ENCODE measurements around the gene RNF40. TPM values are rescaled to one million over a fixed set of nuclear protein-coding genes. Genes with fewer than 3 reads are reported as not detected.

The RNF40 gene
- total RNA-seq, 1 donor from 2014 or later, result 60.9 TPM

DNA sequence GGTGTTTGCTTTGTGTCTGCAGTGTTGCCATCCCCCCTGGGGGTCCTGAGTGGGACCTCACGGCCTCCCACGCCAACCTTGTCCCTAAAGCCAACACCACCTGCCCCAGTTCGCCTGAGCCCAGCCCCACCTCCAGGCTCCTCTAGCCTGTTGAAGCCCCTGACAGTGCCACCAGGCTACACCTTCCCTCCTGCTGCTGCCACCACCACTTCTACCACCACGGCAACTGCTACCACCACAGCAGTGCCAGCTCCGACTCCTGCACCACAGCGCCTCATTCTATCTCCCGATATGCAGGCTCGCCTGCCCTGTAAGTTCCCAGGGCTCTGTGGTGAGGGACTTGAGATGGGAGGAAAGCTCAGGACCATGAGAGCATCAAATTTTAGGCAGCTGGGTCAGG lies 41.0 kb upstream of the RNF40 start:
- no peak overlapping the region for H3K4me3 ChIP-seq
- H3K27ac ChIP-seq, result no peak overlapping the region
- intact Hi-C loops (cut with DNase I), result no loop called here
- H3K9me3 ChIP-seq, result no peaks in the 10 kb centered on the region
- peaks cover 3 to 98% of the 10 kb centered on the region in 2 donors for H3K36me3 ChIP-seq
- no peak for TF ChIP-seq POLR2A (IDR thresholded peaks at IDR 0.05)
- TF ChIP-seq, protein P1, sequence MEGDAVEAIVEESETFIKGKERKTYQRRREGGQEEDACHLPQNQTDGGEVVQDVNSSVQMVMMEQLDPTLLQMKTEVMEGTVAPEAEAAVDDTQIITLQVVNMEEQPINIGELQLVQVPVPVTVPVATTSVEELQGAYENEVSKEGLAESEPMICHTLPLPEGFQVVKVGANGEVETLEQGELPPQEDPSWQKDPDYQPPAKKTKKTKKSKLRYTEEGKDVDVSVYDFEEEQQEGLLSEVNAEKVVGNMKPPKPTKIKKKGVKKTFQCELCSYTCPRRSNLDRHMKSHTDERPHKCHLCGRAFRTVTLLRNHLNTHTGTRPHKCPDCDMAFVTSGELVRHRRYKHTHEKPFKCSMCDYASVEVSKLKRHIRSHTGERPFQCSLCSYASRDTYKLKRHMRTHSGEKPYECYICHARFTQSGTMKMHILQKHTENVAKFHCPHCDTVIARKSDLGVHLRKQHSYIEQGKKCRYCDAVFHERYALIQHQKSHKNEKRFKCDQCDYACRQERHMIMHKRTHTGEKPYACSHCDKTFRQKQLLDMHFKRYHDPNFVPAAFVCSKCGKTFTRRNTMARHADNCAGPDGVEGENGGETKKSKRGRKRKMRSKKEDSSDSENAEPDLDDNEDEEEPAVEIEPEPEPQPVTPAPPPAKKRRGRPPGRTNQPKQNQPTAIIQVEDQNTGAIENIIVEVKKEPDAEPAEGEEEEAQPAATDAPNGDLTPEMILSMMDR (IDR thresholded peaks at IDR 0.05), result no peak
- no peak for TF ChIP-seq POLR2AphosphoS5 (IDR thresholded peaks at IDR 0.05; ENCODE audit: insufficient read depth in 1 of 2, low read depth in 1 of 2)
- no peak for DNase-seq (ENCODE audit: extremely low spot score in 2 of 2)
- no peaks in the 10 kb centered on the region for H3K27me3 ChIP-seq
- H3K4me1 ChIP-seq, result no peaks in the 10 kb centered on the region

DNA sequence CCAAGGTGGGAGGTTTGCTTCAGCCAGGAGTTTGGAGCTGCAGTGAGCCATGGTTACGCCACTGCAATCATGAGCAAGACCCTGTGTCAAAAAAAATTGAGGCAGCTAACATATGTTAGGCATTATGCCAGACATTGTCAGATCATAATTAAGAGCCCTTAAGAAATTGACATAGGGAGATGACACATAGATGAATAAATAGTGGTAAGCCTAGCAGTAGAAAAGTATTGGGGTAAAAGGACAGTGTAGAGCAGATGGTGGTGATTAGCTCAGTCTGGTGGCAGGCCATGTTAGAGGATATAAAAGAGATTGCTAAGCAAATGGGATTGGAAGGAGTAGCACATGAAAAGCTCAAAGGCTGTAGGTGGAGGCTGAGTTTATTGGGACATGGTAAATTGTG lies 40.5 kb upstream of the RNF40 start:
- TF ChIP-seq, protein P1 (IDR thresholded peaks at IDR 0.05), result no peak
- TF ChIP-seq POLR2A (IDR thresholded peaks at IDR 0.05) (no peak), POLR2AphosphoS5 (IDR thresholded peaks at IDR 0.05; ENCODE audit: insufficient read depth in 1 of 2, low read depth in 1 of 2) (no peak)
- intact Hi-C loops (cut with DNase I), result no loop called here
- Histone ChIP-seq H3K27me3 (no peaks in the 10 kb centered on the region), H3K27ac (no peak overlapping the region), H3K9me3 (no peaks in the 10 kb centered on the region), H3K36me3 (peaks cover 3 to 96% of the 10 kb centered on the region in 2 donors), H3K4me1 (no peaks in the 10 kb centered on the region), H3K4me3 (no peak overlapping the region)
- DNase-seq (ENCODE audit: extremely low spot score in 2 of 2), result no peak

DNA sequence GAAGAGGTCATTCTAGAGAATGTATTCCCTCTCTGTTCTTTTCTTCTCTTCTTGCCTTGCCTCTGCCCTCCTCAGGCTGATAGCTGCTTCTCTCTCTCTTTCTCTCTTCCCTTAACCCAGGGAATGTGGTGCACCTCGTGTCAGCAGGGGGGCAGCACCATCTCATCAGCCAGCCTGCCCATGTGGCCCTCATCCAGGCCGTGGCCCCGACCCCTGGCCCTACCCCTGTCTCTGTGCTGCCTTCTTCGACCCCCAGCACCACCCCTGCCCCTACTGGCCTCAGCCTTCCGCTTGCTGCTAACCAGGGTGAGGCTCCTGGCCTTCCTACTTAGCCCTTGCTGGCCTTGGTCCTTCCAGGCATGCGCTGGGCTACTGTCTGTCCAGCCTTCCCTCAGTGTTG lies 39.7 kb upstream of the RNF40 start:
- Histone ChIP-seq H3K27ac (no peak overlapping the region), H3K4me1 (no peaks in the 10 kb centered on the region), H3K9me3 (no peaks in the 10 kb centered on the region), H3K36me3 (peaks cover 3 to 94% of the 10 kb centered on the region in 2 donors), H3K4me3 (no peak overlapping the region), H3K27me3 (no peaks in the 10 kb centered on the region)
- intact Hi-C loops (cut with DNase I), result no loop called here
- no peak for DNase-seq (ENCODE audit: extremely low spot score in 2 of 2)
- TF ChIP-seq POLR2A (IDR thresholded peaks at IDR 0.05) (no peak), POLR2AphosphoS5 (IDR thresholded peaks at IDR 0.05; ENCODE audit: insufficient read depth in 1 of 2, low read depth in 1 of 2) (no peak)
- TF ChIP-seq, protein P1 (IDR thresholded peaks at IDR 0.05), result no peak

DNA sequence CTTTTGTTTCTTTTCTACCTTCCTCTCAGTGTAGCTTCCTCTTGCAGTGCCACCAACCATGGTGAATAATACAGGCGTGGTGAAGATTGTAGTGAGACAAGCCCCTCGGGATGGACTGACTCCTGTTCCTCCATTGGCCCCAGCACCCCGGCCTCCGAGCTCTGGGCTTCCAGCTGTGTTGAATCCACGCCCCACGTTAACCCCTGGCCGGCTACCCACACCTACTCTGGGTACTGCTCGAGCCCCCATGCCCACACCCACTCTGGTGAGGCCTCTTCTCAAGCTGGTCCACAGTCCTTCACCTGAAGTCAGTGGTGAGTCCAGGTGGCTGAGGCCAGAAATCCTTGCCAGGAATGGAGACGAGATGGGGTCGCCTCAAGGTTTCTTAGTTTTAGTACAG lies 39.2 kb upstream of the RNF40 start:
- no peak for TF ChIP-seq POLR2A (IDR thresholded peaks at IDR 0.05)
- TF ChIP-seq, protein P1 (IDR thresholded peaks at IDR 0.05), result no peak
- no peak for TF ChIP-seq POLR2AphosphoS5 (IDR thresholded peaks at IDR 0.05; ENCODE audit: insufficient read depth in 1 of 2, low read depth in 1 of 2)
- Histone ChIP-seq H3K27ac (no peak overlapping the region), H3K9me3 (no peaks in the 10 kb centered on the region), H3K4me1 (no peaks in the 10 kb centered on the region), H3K4me3 (no peak overlapping the region), H3K27me3 (no peaks in the 10 kb centered on the region), H3K36me3 (peaks cover 3 to 90% of the 10 kb centered on the region in 2 donors)
- DNase-seq (ENCODE audit: extremely low spot score in 2 of 2), result no peak
- intact Hi-C loops (cut with DNase I), result no loop called here

DNA sequence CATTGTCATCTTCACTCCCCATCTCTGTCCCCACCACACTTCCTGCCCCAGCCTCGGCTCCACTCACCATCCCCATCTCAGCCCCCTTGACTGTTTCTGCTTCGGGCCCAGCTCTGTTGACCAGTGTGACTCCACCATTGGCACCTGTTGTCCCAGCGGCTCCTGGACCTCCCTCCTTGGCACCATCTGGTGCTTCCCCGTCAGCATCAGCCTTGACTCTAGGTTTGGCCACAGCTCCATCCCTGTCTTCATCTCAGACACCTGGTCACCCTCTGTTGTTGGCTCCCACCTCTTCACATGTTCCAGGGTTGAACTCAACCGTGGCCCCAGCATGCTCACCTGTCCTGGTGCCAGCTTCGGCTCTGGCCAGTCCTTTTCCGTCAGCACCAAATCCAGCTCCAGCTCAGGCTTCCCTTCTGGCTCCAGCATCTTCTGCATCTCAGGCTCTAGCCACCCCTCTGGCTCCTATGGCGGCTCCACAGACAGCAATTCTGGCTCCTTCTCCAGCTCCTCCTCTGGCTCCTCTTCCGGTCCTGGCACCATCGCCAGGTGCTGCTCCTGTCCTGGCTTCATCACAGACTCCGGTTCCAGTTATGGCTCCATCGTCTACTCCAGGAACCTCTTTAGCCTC lies 38.3 kb upstream of the RNF40 start:
- Histone ChIP-seq H3K4me3 (no peak overlapping the region), H3K27me3 (no peaks in the 10 kb centered on the region), H3K27ac (no peak overlapping the region), H3K4me1 (no peaks in the 10 kb centered on the region), H3K36me3 (peaks cover 3 to 82% of the 10 kb centered on the region in 2 donors), H3K9me3 (no peaks in the 10 kb centered on the region)
- no peak for DNase-seq (ENCODE audit: extremely low spot score in 2 of 2)
- TF ChIP-seq, protein P1 (IDR thresholded peaks at IDR 0.05), result no peak
- TF ChIP-seq POLR2AphosphoS5 (IDR thresholded peaks at IDR 0.05; ENCODE audit: insufficient read depth in 1 of 2, low read depth in 1 of 2) (no peak), POLR2A (IDR thresholded peaks at IDR 0.05) (no peak)
- intact Hi-C loops (cut with DNase I), result no loop called here
